A549 (cell line): ENCODE measurements around the gene ZNF213. TPM values are rescaled to one million over a fixed set of nuclear protein-coding genes. Genes with fewer than 3 reads are reported as not detected.

Experiments
- ATAC-seq, 2 experiments: fragments of 200-7000 bp in 1 of 2; fragments of >200 bp in 1 of 2; cut with Nextera tagmentation in 1 of 2; cut with Tn5 transposase in 1 of 2; 3 replicates each; pipeline versions ENCODE4 v1.8.0 to v1.9.1; 2018 to 2020; ENCODE audit warnings: mild to moderate bottlenecking in 1 of 2, moderate library complexity in 1 of 2
- CTCF ChIA-PET: fragments of 300-600 bp; sonication (Branson Sonifier 250); formaldehyde crosslinking; extraction: SDS; loops from one replicate; lab custom pipeline; 2021; ENCODE audit warnings: antibody characterized with exemption, inconsistent platforms; lab: Yijun Ruan, JAX
- POLR2A ChIA-PET: fragments of 350-600 bp; formaldehyde crosslinking; extraction: SDS; loops from one replicate; lab custom pipeline; 2021; ENCODE audit warnings: antibody characterized with exemption, inconsistent platforms; lab: Yijun Ruan, JAX
- DNase-seq, 2 experiments: peaks; one replicate each; pipeline versions ENCODE4 v3.0.0 to v3.0.0-alpha.2; 2011 to 2016; ENCODE audit warnings: low read depth in 1 of 2, low spot score in 1 of 2
- FAIRE-seq: peaks from 2 replicates; lab custom pipeline; 2011; peaks lifted over from hg19 to GRCh38; lab: Jason Lieb, UNC
- H3K27ac ChIP-seq, 2 experiments: fragments of >200 bp; sonication (Bioruptor Twin); formaldehyde crosslinking; 3 replicates each; pipeline ENCODE4 v1.5.1; 2016 to 2017
- H3K4me1 ChIP-seq: fragments of >200 bp; sonication (Bioruptor Twin); formaldehyde crosslinking; 3 replicates; pipeline ENCODE4 v1.6.1; 2016
- H3K4me2 ChIP-seq: fragments of >200 bp; sonication (Bioruptor Twin); formaldehyde crosslinking; 3 replicates; pipeline ENCODE4 v1.6.1; 2016
- H3K4me3 ChIP-seq: fragments of >200 bp; sonication (Bioruptor Twin); formaldehyde crosslinking; 3 replicates; pipeline ENCODE4 v1.5.1; 2016
- H3K9me3 ChIP-seq: fragments of >200 bp; sonication (Bioruptor Twin); formaldehyde crosslinking; 3 replicates; pipeline ENCODE4 v1.6.1; 2016
- CHD2 ChIP-seq: fragments of 150-350 bp; IDR thresholded peaks from 2 replicates; pipeline ENCODE4 v1.6.1; 2014; ENCODE audit warnings: low read length; ENCODE audit not compliant: partially characterized antibody
- CHD4 ChIP-seq: fragments of 200-600 bp; sonication (generic); IDR thresholded peaks from 2 replicates; pipeline ENCODE4 v1.6.1; 2016; ENCODE audit warnings: antibody characterized with exemption, mild to moderate bottlenecking, borderline replicate concordance
- EHMT2 ChIP-seq: fragments of 200-600 bp; sonication (generic); IDR thresholded peaks from 2 replicates; pipeline ENCODE4 v1.6.1; 2016; ENCODE audit warnings: antibody characterized with exemption, low read depth, mild to moderate bottlenecking, moderate library complexity
- EP300 ChIP-seq, 2 experiments: fragments of >200 bp; sonication (Bioruptor Twin); formaldehyde crosslinking; IDR thresholded peaks; 2 replicates in 1 of 2; 3 replicates in 1 of 2; pipeline ENCODE4 v1.6.1; 2016 to 2017
- FOSB ChIP-seq: fragments of 250-450 bp; sonication (Bioruptor Pico); IDR thresholded peaks from 2 replicates; pipeline ENCODE4 v1.5.0; 2020; ENCODE audit warnings: mild to moderate bottlenecking, moderate library complexity
- FOSL2 ChIP-seq, 2 experiments: fragments of 450-650 bp in 1 of 2; fragments of >200 bp in 1 of 2; sonication (Bioruptor Twin) in 1 of 2; formaldehyde crosslinking; IDR thresholded peaks; 2 replicates each; pipeline versions ENCODE4 v1.5.0 to v1.6.1; 2016 to 2020; ENCODE audit warnings: mild to moderate bottlenecking in 1 of 2, moderate library complexity in 1 of 2
- HOXA7 ChIP-seq: fragments of 250-450 bp; sonication (Bioruptor Pico); IDR thresholded peaks from 2 replicates; pipeline ENCODE4 v1.5.0; 2020; ENCODE audit warnings: mild to moderate bottlenecking, moderate library complexity
- HOXB13 ChIP-seq: fragments of 250-450 bp; sonication (Bioruptor Pico); IDR thresholded peaks from 2 replicates; pipeline ENCODE4 v1.5.0; 2020; ENCODE audit warnings: low read depth, mild to moderate bottlenecking, moderate library complexity
- JUN ChIP-seq, 2 experiments: fragments of >200 bp; sonication (Bioruptor Twin); formaldehyde crosslinking; IDR thresholded peaks; 2 replicates in 1 of 2; 3 replicates in 1 of 2; pipeline ENCODE4 v1.6.1; 2016 to 2017
- JUNB ChIP-seq: fragments of >200 bp; sonication (Bioruptor Twin); formaldehyde crosslinking; IDR thresholded peaks from 2 replicates; pipeline ENCODE4 v1.6.1; 2016
- KDM1A ChIP-seq: fragments of 200-600 bp; sonication (generic); IDR thresholded peaks from 2 replicates; pipeline ENCODE4 v1.6.1; 2016; ENCODE audit warnings: low read depth, mild to moderate bottlenecking
- KDM5A ChIP-seq: fragments of 200-600 bp; sonication (generic); IDR thresholded peaks from 2 replicates; pipeline ENCODE4 v1.6.1; 2016; ENCODE audit warnings: antibody characterized with exemption, mild to moderate bottlenecking
- MAFK ChIP-seq: fragments of 450-650 bp; IDR thresholded peaks from 2 replicates; pipeline ENCODE4 v1.6.1; 2014; ENCODE audit not compliant: partially characterized antibody
- MAZ ChIP-seq: fragments of 150-350 bp; IDR thresholded peaks from 2 replicates; pipeline ENCODE4 v1.6.1; 2014; ENCODE audit warnings: antibody characterized with exemption, low read depth, low read length, borderline replicate concordance
- MYC ChIP-seq: IDR thresholded peaks from 2 replicates; pipeline ENCODE4 v1.6.1; 2012; ENCODE audit warnings: mild to moderate bottlenecking, inconsistent platforms, low read length, improper control_type of control experiment, borderline replicate concordance
- NFE2L2 ChIP-seq: fragments of 150-350 bp; conservative IDR thresholded peaks from 2 replicates; pipeline ENCODE4 v1.6.1; 2014; ENCODE audit warnings: low read length
- NPAS2 ChIP-seq: fragments of 250-450 bp; sonication (Bioruptor Pico); IDR thresholded peaks from 2 replicates; pipeline ENCODE4 v1.8.0; 2022; ENCODE audit warnings: mild to moderate bottlenecking, moderate library complexity, borderline replicate concordance
- PHF8 ChIP-seq: fragments of 200-600 bp; sonication (generic); IDR thresholded peaks from 2 replicates; pipeline ENCODE4 v1.6.1; 2016; ENCODE audit warnings: low read depth, mild to moderate bottlenecking, antibody characterized with exemption, moderate library complexity, borderline replicate concordance
- POLR2AphosphoS2 ChIP-seq: conservative IDR thresholded peaks from 2 replicates; pipeline ENCODE4 v1.6.1; 2012; ENCODE audit warnings: low read length, improper control_type of control experiment, inconsistent platforms
- RAD21 ChIP-seq, 2 experiments: fragments of >200 bp in 1 of 2; sonication (Bioruptor Twin) in 1 of 2; formaldehyde crosslinking in 1 of 2; IDR thresholded peaks in 1 of 2; conservative IDR thresholded peaks in 1 of 2; 2 replicates in 1 of 2; 3 replicates in 1 of 2; pipeline ENCODE4 v1.6.1; 2012 to 2018; ENCODE audit warnings: inconsistent platforms in 1 of 2
- RFX5 ChIP-seq: fragments of 450-650 bp; IDR thresholded peaks from 2 replicates; pipeline ENCODE4 v1.7.1; 2014; ENCODE audit warnings: antibody characterized with exemption, mild to moderate bottlenecking, moderate library complexity
- RNF2 ChIP-seq: fragments of 200-600 bp; sonication (generic); IDR thresholded peaks from 2 replicates; pipeline ENCODE4 v1.6.1; 2016; ENCODE audit warnings: low read depth, mild to moderate bottlenecking, antibody characterized with exemption, moderate library complexity, borderline replicate concordance
- TP53 ChIP-seq: fragments of 250-450 bp; sonication (Bioruptor Pico); IDR thresholded peaks from 2 replicates; pipeline ENCODE4 v1.5.0; 2021; ENCODE audit warnings: mild to moderate bottlenecking, moderate library complexity
- ZC3H11A ChIP-seq: fragments of 450-650 bp; IDR thresholded peaks from 2 replicates; pipeline ENCODE4 v1.6.1; 2014; ENCODE audit warnings: antibody characterized with exemption, mild to moderate bottlenecking
- WGBS: methylation state at CpG from one replicate; pipeline ENCODE4 v1.1.6; 2017; ENCODE audit errors: missing lambda C conversion rate; 5-methylcytosine and 5-hydroxymethylcytosine counted together
- polyA plus RNA-seq, 4 experiments: library from polyadenylated mRNA; depleted of rRNA in 3 of 4; stranded (reverse); fragments of >200 nt; fragmentation: RNase III in 1 of 4; extraction: RNeasy Plus Mini Kit Qiagen cat#74134 plus additional on column Dnase treatment in 1 of 4; gene quantifications; 2 replicates in 3 of 4; 3 replicates in 1 of 4; pipeline ENCODE4 v1.2.3, GENCODE V29; 2011 to 2017
- TF ChIP-seq, protein P1 (sequence below): fragments of >200 bp; sonication (Bioruptor Twin); formaldehyde crosslinking; IDR thresholded peaks from 3 replicates; pipeline ENCODE4 v1.6.1; 2016
- TF ChIP-seq, protein P2 (sequence below): IDR thresholded peaks from 2 replicates; pipeline ENCODE4 v1.6.1; 2012
- TF ChIP-seq, protein P3 (sequence below): fragments of >200 bp; sonication (Bioruptor Twin); formaldehyde crosslinking; IDR thresholded peaks from 3 replicates; pipeline ENCODE4 v1.5.1; 2016
- TF ChIP-seq, protein P4 (sequence below): fragments of 450-650 bp; IDR thresholded peaks from 2 replicates; pipeline ENCODE4 v1.6.1; 2014; ENCODE audit warnings: antibody characterized with exemption

Gene ZNF213
- polyA plus RNA-seq, 2 of the 4 experiments (the other 2 are of a cell fraction) = 0.72 to 6.1 TPM

DNA sequence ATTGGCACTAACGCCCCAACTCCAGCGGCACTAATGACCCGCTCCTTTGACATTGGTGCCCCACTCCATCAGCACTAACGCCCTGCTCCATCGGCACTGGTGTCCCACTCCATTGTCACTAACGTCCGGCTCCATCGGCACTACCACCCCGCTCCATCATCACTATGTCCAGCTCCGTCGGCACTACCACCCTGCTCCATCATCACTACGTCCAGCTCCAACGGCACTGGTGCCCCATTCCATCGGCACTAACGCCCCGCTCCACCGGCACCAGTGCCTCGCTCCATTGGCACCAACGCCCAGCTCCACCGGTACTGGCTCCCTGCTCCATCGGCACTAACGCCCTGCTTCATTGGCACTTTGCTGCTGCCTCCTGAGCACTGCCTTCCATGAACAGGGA, 7.5 kb downstream of the ZNF213 start:
- CTCF ChIA-PET = interaction anchor here (1.2 to 11.2 kb wide), 2 partner anchors 12 to 113 kb away, joined by 3 to 158 read pairs; no protein-coding TSS in a partner anchor
- TF ChIP-seq, protein P1, sequence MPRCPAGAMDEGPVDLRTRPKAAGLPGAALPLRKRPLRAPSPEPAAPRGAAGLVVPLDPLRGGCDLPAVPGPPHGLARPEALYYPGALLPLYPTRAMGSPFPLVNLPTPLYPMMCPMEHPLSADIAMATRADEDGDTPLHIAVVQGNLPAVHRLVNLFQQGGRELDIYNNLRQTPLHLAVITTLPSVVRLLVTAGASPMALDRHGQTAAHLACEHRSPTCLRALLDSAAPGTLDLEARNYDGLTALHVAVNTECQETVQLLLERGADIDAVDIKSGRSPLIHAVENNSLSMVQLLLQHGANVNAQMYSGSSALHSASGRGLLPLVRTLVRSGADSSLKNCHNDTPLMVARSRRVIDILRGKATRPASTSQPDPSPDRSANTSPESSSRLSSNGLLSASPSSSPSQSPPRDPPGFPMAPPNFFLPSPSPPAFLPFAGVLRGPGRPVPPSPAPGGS = no peak
- no peak for TF ChIP-seq FOSL2 (IDR thresholded peaks at IDR 0.05)
- no peak for TF ChIP-seq FOSL2 (CRISPR knock-in tag; IDR thresholded peaks at IDR 0.05)
- no peak for TF ChIP-seq MAZ
- TF ChIP-seq NFE2L2 = no peak
- no peak for TF ChIP-seq KDM5A
- TF ChIP-seq KDM1A = no peak
- ATAC-seq = no peak
- Histone ChIP-seq H3K4me3 (no peak overlapping the region), H3K27ac (no peak overlapping the region), H3K4me2 (no peak overlapping the region), H3K4me1 (no peaks in the 10 kb centered on the region), H3K9me3 (no peaks in the 10 kb centered on the region)
- WGBS = 94% methylated on average over 22 of the region's 22 CpGs
- POLR2A ChIA-PET = no interaction called here
- no peak for FAIRE-seq
- DNase-seq = no peak

DNA sequence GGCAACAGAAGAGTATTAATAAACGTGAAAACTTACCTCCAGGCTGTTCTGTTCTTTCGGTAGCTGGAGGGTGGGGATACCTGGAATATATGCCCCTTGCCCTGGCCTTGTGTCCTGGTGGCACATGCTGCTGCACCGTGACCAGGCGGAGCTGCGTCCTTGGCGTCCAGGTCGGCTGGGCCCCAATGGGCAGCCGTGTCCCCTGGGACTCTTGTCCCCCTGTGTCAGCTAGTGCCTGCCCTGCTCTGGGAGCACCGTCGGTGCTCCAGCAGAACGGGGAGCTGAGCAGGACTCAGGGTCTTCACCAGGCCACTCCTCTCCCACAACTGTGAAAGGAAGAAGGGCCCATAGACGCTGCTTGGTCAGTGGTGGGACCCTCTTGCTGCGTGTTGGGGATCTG, 7.9 kb downstream of the ZNF213 start:
- CTCF ChIA-PET = interaction anchor here (1.2 to 11.2 kb wide), 2 partner anchors 13 to 114 kb away, joined by 3 to 158 read pairs; no protein-coding TSS in a partner anchor
- TF ChIP-seq RNF2 = no peak
- no peak for TF ChIP-seq NPAS2 (CRISPR knock-in tag)
- no peak for TF ChIP-seq RAD21 (conservative IDR thresholded peaks at IDR 0.05 in 1 of 2, IDR thresholded peaks at IDR 0.05 in 1 of 2)
- TF ChIP-seq, protein P2, sequence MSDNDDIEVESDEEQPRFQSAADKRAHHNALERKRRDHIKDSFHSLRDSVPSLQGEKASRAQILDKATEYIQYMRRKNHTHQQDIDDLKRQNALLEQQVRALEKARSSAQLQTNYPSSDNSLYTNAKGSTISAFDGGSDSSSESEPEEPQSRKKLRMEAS = no peak
- TF ChIP-seq CHD2 = no peak
- TF ChIP-seq KDM1A = no peak
- no peak for TF ChIP-seq ZC3H11A
- TF ChIP-seq KDM5A = no peak
- no peak for TF ChIP-seq HOXA7
- no peak for TF ChIP-seq PHF8
- TF ChIP-seq HOXB13 = no peak
- no peak for TF ChIP-seq FOSL2 (IDR thresholded peaks at IDR 0.05)
- TF ChIP-seq FOSL2 (CRISPR knock-in tag; IDR thresholded peaks at IDR 0.05) = no peak
- TF ChIP-seq MYC = no peak
- TF ChIP-seq RFX5 = no peak
- TF ChIP-seq, all 56 proteins: peak for 0
- H3K4me3 ChIP-seq = no peak overlapping the region
- H3K4me2 ChIP-seq = no peak overlapping the region
- FAIRE-seq = no peak
- no peak for DNase-seq
- WGBS = 82% methylated on average over 10 of the region's 13 CpGs
- no peaks in the 10 kb centered on the region for H3K9me3 ChIP-seq
- no peak overlapping the region for H3K27ac ChIP-seq
- ATAC-seq = no peak
- no peaks in the 10 kb centered on the region for H3K4me1 ChIP-seq
- POLR2A ChIA-PET = interaction anchor here (2.3 kb wide), 1 partner anchor 8 kb away, joined by 23 read pairs; the partner anchor contains the start of gene ZNF213

DNA sequence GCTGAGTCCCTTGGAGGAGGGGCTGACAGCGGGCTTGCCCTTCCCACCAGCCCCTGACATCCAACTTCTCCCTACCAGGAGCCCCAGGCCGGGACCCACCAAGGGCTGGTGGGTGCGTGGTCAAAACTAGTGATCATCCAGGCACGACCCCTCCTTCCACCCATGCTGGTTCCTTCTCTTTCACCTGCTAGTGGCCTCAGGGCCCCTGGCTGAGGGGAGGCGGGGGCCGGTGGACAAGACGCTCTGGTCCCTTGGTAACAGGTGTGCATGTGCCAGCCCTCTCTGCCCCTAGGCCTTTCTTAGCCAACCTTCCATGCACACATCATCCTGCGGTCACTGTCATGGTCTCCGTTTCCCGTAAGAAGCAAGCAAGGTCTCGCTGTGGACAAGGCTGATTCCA, 8.4 kb downstream of the ZNF213 start:
- TF ChIP-seq FOSB (CRISPR knock-in tag) (no peak), MAFK (no peak), CHD4 (no peak), JUN (IDR thresholded peaks at IDR 0.05) (no peak), EHMT2 (no peak), EP300 (IDR thresholded peaks at IDR 0.05) (no peak), POLR2AphosphoS2 (no peak), TP53 (CRISPR knock-in tag) (no peak), NPAS2 (CRISPR knock-in tag) (no peak), JUNB (no peak)
- TF ChIP-seq, protein P3, sequence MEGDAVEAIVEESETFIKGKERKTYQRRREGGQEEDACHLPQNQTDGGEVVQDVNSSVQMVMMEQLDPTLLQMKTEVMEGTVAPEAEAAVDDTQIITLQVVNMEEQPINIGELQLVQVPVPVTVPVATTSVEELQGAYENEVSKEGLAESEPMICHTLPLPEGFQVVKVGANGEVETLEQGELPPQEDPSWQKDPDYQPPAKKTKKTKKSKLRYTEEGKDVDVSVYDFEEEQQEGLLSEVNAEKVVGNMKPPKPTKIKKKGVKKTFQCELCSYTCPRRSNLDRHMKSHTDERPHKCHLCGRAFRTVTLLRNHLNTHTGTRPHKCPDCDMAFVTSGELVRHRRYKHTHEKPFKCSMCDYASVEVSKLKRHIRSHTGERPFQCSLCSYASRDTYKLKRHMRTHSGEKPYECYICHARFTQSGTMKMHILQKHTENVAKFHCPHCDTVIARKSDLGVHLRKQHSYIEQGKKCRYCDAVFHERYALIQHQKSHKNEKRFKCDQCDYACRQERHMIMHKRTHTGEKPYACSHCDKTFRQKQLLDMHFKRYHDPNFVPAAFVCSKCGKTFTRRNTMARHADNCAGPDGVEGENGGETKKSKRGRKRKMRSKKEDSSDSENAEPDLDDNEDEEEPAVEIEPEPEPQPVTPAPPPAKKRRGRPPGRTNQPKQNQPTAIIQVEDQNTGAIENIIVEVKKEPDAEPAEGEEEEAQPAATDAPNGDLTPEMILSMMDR = no peak
- TF ChIP-seq, protein P2 = no peak
- TF ChIP-seq, protein P4, sequence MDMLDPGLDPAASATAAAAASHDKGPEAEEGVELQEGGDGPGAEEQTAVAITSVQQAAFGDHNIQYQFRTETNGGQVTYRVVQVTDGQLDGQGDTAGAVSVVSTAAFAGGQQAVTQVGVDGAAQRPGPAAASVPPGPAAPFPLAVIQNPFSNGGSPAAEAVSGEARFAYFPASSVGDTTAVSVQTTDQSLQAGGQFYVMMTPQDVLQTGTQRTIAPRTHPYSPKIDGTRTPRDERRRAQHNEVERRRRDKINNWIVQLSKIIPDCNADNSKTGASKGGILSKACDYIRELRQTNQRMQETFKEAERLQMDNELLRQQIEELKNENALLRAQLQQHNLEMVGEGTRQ = no peak
- POLR2A ChIA-PET = interaction anchor here (2.3 kb wide), 1 partner anchor 9 kb away, joined by 23 read pairs; the partner anchor contains the start of gene ZNF213
- ATAC-seq = no peak
- no peaks in the 10 kb centered on the region for H3K9me3 ChIP-seq
- CTCF ChIA-PET = interaction anchor here (1.2 to 11.2 kb wide), 2 partner anchors 13 to 114 kb away, joined by 3 to 158 read pairs; no protein-coding TSS in a partner anchor
- no peaks in the 10 kb centered on the region for H3K4me1 ChIP-seq
- DNase-seq = no peak
- no peak overlapping the region for H3K4me3 ChIP-seq
- no peak overlapping the region for H3K4me2 ChIP-seq
- no peak for FAIRE-seq
- H3K27ac ChIP-seq = no peak overlapping the region
- 86% methylated on average over 11 of the region's 11 CpGs for WGBS
